Measurements from ENCODE around the gene PAQR8. TPM values are rescaled to one million over a fixed set of nuclear protein-coding genes. Genes with fewer than 3 reads are reported as not detected.

Gene PAQR8
- total RNA-seq, 1 experiment from 2014 or later, result 3.0 TPM

DNA sequence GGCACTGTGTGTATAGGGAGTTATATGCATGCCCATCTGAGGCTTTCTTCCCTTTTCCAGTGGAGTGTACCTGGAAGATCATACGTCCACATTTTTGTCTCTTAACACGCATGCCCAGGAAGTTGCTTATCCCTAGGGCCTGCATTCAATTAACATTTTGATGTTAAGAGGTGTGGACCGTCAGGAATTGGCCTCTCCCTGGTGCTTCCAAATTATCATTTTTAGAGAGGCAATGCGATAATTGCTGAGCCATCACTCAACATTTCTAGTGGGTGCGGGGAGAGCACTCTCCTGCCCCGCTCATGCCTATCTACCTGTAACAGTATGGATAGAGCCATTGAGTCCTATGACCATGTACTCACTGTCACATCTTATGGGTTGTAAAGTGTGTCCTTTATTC lies 37.8 kb upstream of the PAQR8 start:
- Histone ChIP-seq H2BK120ac (ENCODE audit: low read depth, low read length, poor library complexity, severe bottlenecking) (no peak overlapping the region), H3K4ac (ENCODE audit: low read depth, low read length) (no peak overlapping the region), H3K56ac (ENCODE audit: insufficient read length, low read depth, low read length) (no peak overlapping the region), H3T11ph (ENCODE audit: low read length) (no peak overlapping the region), H4K5ac (ENCODE audit: insufficient read length, low read depth, low read length) (no peak overlapping the region), H3K23ac (ENCODE audit: insufficient read length, low read depth, low read length) (no peak overlapping the region), H2BK20ac (ENCODE audit: low read depth, low read length, poor library complexity, severe bottlenecking) (no peak overlapping the region), H4K20me1 (ENCODE audit: control insufficient read depth, insufficient read depth, insufficient read length) (no peaks in the 10 kb centered on the region), H3K23me2 (ENCODE audit: insufficient read length, low read depth, low read length, poor library complexity, severe bottlenecking) (no peaks in the 10 kb centered on the region), H2BK12ac (ENCODE audit: insufficient read length, low read depth, low read length) (no peak overlapping the region), H3K18ac (ENCODE audit: insufficient read length, low read depth, low read length) (no peak overlapping the region), H3K4me2 (ENCODE audit: insufficient read depth, insufficient read length, low read length) (no peak overlapping the region), H3K14ac (ENCODE audit: insufficient read depth, low read length) (no peak overlapping the region), H3K79me2 (ENCODE audit: insufficient read depth, low read length) (no peaks in the 10 kb centered on the region), H3K9ac (ENCODE audit: extremely low read depth, insufficient read length, low read length) (no peak overlapping the region), H3K79me1 (ENCODE audit: insufficient read depth, low read depth, low read length, poor library complexity, severe bottlenecking) (no peaks in the 10 kb centered on the region), H3K27ac (ENCODE audit: insufficient read length, low read depth, low read length) (no peak overlapping the region), H4K91ac (ENCODE audit: insufficient read length, low read depth, low read length) (no peak overlapping the region), H3K27me3 (ENCODE audit: insufficient read depth, low read length) (no peaks in the 10 kb centered on the region), H3K4me1 (ENCODE audit: insufficient read depth, low read length) (peaks cover 7% of the 10 kb centered on the region), H3K9me3 (ENCODE audit: control insufficient read depth, low read depth, low read length) (no peaks in the 10 kb centered on the region), H2BK5ac (ENCODE audit: insufficient read length, low read length) (no peak overlapping the region), H2BK15ac (ENCODE audit: low read depth, low read length) (no peak overlapping the region), H2AFZ (ENCODE audit: low read length) (no peak overlapping the region), H4K8ac (replicated peaks; ENCODE audit: insufficient read length, low read depth, low read length) (no peak overlapping the region), H2AK5ac (ENCODE audit: insufficient read length, low read length) (no peak overlapping the region)
- no peak for DNase-seq
- Mint-ChIP-seq H3K27ac (no peak overlapping the region), H3K4me3 (no peak overlapping the region), H3K36me3 (ENCODE audit: insufficient read depth in 1 of 3, low read depth in 3 of 3) (peaks cover 0 to 1% (median 0%) of the 10 kb centered on the region in 3 experiments; a peak in 1 of 7 replicates), H3K4me1 (peaks cover 18 to 30% of the 10 kb centered on the region in 2 experiments), H3K27me3 (ENCODE audit: low read depth) (peaks cover 10% of the 10 kb centered on the region), H3K9me3 (no peaks in the 10 kb centered on the region; a peak in 2 of 5 replicates)
- TF ChIP-seq CTCF (conservative IDR thresholded peaks at IDR 0.05), result no peak
- WGBS (ENCODE audit: extremely low coverage, insufficient read length, low lambda C conversion rate), result no CpG with 5 or more reads among the region's 6 CpGs

All from H9 (cell line).